SU-DHL-6 (cell line): ENCODE measurements around the gene SPTBN1.

Experiments used
- H2AFZ ChIP-seq: fragments of 200-600 bp; sonication (generic); 2 replicates; pipeline ENCODE4 v1.6.1; 2014; ENCODE audit warnings: low read depth, mild to moderate bottlenecking, moderate library complexity, mixed read lengths, antibody characterized with exemption, low read length; ENCODE audit not compliant: severe bottlenecking
- H3F3A ChIP-seq: fragments of 200-600 bp; shearing (Covaris generic); 2 replicates; pipeline ENCODE4 v1.6.0; 2016; ENCODE audit warnings: antibody characterized with exemption, mild to moderate bottlenecking; ENCODE audit not compliant: insufficient read depth
- H3K27ac ChIP-seq: fragments of 200-600 bp; sonication (generic); 2 replicates; pipeline ENCODE4 v1.5.1; 2016; ENCODE audit warnings: low read depth, mild to moderate bottlenecking, low read length, moderate library complexity, mixed read lengths
- H3K27me3 ChIP-seq: fragments of 200-600 bp; sonication (generic), shearing (Covaris generic); 2 replicates; pipeline ENCODE4 v1.6.0; 2014; ENCODE audit warnings: mild to moderate bottlenecking, low read length
- H3K36me3 ChIP-seq: fragments of 200-600 bp; sonication (generic); 2 replicates; pipeline ENCODE4 v1.6.1; 2014; ENCODE audit warnings: mild to moderate bottlenecking, low read length, mixed read lengths
- H3K4me2 ChIP-seq: fragments of 300-600, 200-600 bp; shearing (Covaris generic), sonication (generic); 2 replicates; pipeline ENCODE4 v1.6.0; 2014; ENCODE audit warnings: low read length, low read depth, mild to moderate bottlenecking; ENCODE audit not compliant: poor library complexity, severe bottlenecking
- H3K4me3 ChIP-seq: fragments of 200-600 bp; sonication (generic); 2 replicates; pipeline ENCODE4 v1.5.1; 2014; ENCODE audit warnings: antibody characterized with exemption, low read length, mild to moderate bottlenecking, mixed read lengths; ENCODE audit not compliant: insufficient read depth, poor library complexity, severe bottlenecking
- H3K79me2 ChIP-seq: fragments of 200-600 bp; sonication (generic); 2 replicates; pipeline ENCODE4 v1.6.1; 2014; ENCODE audit warnings: mild to moderate bottlenecking, low read length, moderate library complexity; ENCODE audit not compliant: insufficient read depth
- H3K9ac ChIP-seq: fragments of 200-600 bp; sonication (generic); 2 replicates; pipeline ENCODE4 v1.7.0; 2014; ENCODE audit warnings: mild to moderate bottlenecking, low read length
- H3K9me2 ChIP-seq: fragments of 200-600 bp; sonication (generic); replicated peaks from 2 replicates; pipeline ENCODE4 v1.6.1; 2014; ENCODE audit warnings: low read length; ENCODE audit not compliant: insufficient read depth
- H3K9me3 ChIP-seq: fragments of 200-600 bp; sonication (generic); 2 replicates; pipeline ENCODE4 v1.6.1; 2014; ENCODE audit warnings: low read length, mixed read lengths; ENCODE audit not compliant: insufficient read depth
- H4K20me1 ChIP-seq: fragments of 200-600 bp; sonication (generic); 2 replicates; pipeline ENCODE4 v1.6.1; 2014; ENCODE audit warnings: low read depth, mild to moderate bottlenecking, antibody characterized with exemption, low read length, moderate library complexity, mixed read lengths
- CTCF ChIP-seq: fragments of 200-600 bp; sonication (generic); IDR thresholded peaks from one replicate; pipeline ENCODE4 v1.5.1; 2017; ENCODE audit warnings: antibody characterized with exemption, mild to moderate bottlenecking, low read length, moderate library complexity; ENCODE audit not compliant: insufficient read depth, poor library complexity, severe bottlenecking
- EZH2phosphoT487 ChIP-seq: fragments of 200-600 bp; sonication (generic), shearing (Covaris generic); conservative IDR thresholded peaks from 2 replicates; pipeline ENCODE4 v1.6.1; 2018; ENCODE audit warnings: mild to moderate bottlenecking, antibody characterized with exemption, low read length, moderate library complexity, mixed read lengths

The SPTBN1 gene

GRCh38 chr2:54546923-54547720 is 91.0 kb downstream of the SPTBN1 start:
- Histone ChIP-seq H3K27ac (no peak overlapping the region), H3K9me3 (no peaks in the 10 kb centered on the region), H3K27me3 (no peaks in the 10 kb centered on the region), H2AFZ (no peak overlapping the region), H3K36me3 (no peaks in the 10 kb centered on the region), H3K79me2 (peaks cover 7% of the 10 kb centered on the region; the same call in 1 of the 2 replicates), H3K4me2 (no peak overlapping the region), H3K4me3 (no peak overlapping the region), H3K9ac (no peak overlapping the region), H3F3A (no peaks in the 10 kb centered on the region), H3K9me2 (no peaks in the 10 kb centered on the region), H4K20me1 (no peaks in the 10 kb centered on the region)
- TF ChIP-seq EZH2phosphoT487 (no peak), CTCF (no peak)

- no peaks in the 10 kb centered on the region for H3K9me3 ChIP-seq
These were observed 93.3 kb downstream of the SPTBN1 start for GRCh38 chr2:54549430-54549829.

GRCh38 chr2:54549917-54550518 is 93.9 kb downstream of the SPTBN1 start:
- no peak overlapping the region for H2AFZ ChIP-seq
- TF ChIP-seq EZH2phosphoT487, result no peak
- TF ChIP-seq CTCF, result no peak
- no peak overlapping the region for H3K27ac ChIP-seq
- H3K27me3 ChIP-seq, result no peaks in the 10 kb centered on the region
- no peaks in the 10 kb centered on the region for H3K36me3 ChIP-seq
- H3K4me2 ChIP-seq, result no peak overlapping the region
- H3F3A ChIP-seq, result no peaks in the 10 kb centered on the region
- H3K79me2 ChIP-seq, result no peaks in the 10 kb centered on the region; the same call in 1 of the 2 replicates
- no peaks in the 10 kb centered on the region for H4K20me1 ChIP-seq
- H3K9me2 ChIP-seq, result no peaks in the 10 kb centered on the region
- H3K9ac ChIP-seq, result no peak overlapping the region
- no peak overlapping the region for H3K4me3 ChIP-seq
- H3K9me3 ChIP-seq, result no peaks in the 10 kb centered on the region

More at GRCh38 chr2:54549430-54549829, 93.3 kb downstream of the SPTBN1 start:
- H3K9ac ChIP-seq, result no peak overlapping the region
- no peaks in the 10 kb centered on the region for H3K36me3 ChIP-seq
- H3K4me3 ChIP-seq, result no peak overlapping the region
- no peaks in the 10 kb centered on the region for H3K9me2 ChIP-seq
- no peaks in the 10 kb centered on the region for H3K27me3 ChIP-seq
- TF ChIP-seq CTCF, result no peak
- TF ChIP-seq EZH2phosphoT487, result no peak
- H3K27ac ChIP-seq, result no peak overlapping the region
- no peak overlapping the region for H3K4me2 ChIP-seq
- H3K79me2 ChIP-seq, result no peaks in the 10 kb centered on the region; the same call in 1 of the 2 replicates
- H3F3A ChIP-seq, result no peaks in the 10 kb centered on the region
- H4K20me1 ChIP-seq, result no peaks in the 10 kb centered on the region
- no peak overlapping the region for H2AFZ ChIP-seq
